ACHN (cell line): ENCODE results near the gene SPATA17.
"Not testable (repeated sequence)": the region's sequence is repeated elsewhere in the genome, so short reads cannot be mapped to it uniquely, and the experiment has no call there.

ENCODE experiments used
- DNase-seq: peaks from one replicate; pipeline ENCODE4 v3.0.0-alpha.2; 2015
- in situ Hi-C: cut with HindIII; loops from 2 replicates; pipeline ENCODE4 v1.10.0; 2017; ENCODE audit warnings: low sequenced_read_pairs, low pct_ligation_motif_present, low pct_unique_long_range_greater_than_20kb

Gene SPATA17

GRCh38 chr1:217668351-217668940 is 37.3 kb downstream of the SPATA17 start:
- no peak for DNase-seq
- in situ Hi-C loops = no loop called here

DNA sequence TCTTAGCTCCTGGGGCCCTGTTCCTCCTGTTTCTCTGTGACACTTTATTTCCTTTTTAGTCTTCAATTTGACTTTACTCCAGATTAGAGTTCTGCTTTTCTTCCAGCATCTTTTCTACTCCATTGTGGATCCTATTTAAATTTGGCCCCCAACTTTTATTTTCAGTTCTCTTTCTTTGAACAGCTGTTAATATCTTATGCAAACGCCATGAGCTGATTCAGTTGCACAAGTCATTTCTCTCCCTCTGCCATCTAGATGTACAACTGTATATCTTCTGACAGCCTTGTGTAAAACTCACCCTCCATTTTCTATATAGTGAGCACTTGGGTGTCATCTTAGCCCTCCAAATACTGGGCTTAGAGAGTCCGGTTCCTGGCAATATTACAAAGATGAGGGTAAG is 42.2 kb downstream of the SPATA17 start:
- no peak for DNase-seq
- in situ Hi-C loops = no loop called here

DNA sequence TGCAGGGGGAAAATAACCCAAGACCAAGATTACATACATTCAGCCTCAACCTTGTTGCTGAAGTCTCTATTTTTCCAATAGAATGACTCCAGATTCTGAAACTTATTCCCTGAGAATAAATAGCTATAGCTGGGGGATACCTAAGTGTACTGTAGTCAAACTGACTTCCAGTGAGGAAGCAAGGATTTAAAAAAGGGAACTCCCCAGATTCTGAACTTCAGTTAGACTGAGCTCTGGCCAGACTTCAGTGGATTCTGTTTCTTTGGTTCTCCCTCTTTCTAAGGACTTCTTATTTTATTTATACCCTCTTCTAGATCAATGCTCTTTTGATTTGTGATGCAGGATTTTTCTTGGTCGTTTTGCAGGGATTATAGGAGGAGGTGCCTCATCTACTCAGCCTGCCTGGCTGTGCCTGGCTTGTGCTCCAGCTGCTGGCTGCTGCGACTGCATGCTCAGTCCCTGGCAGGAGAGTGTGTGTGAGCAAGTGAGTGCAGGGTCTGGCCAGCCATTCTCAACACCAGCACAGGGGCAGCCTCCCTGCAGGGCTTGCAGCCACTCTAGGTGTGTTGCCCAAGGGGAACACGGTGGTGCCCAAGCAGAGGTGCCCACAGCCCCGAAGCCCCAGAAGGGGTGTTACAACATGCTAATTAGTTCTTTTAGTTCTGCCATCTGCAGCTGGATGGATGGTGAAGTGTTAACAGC is 43.0 kb downstream of the SPATA17 start:
- in situ Hi-C loops = no loop called here
- no peak for DNase-seq

GRCh38 chr1:217681806-217682205 is 50.7 kb downstream of the SPATA17 start:
- in situ Hi-C loops = no loop called here
- no peak for DNase-seq

- in situ Hi-C loops = no loop called here
- DNase-seq = no peak
Measured at GRCh38 chr1:217687511-217687910, 56.4 kb downstream of the SPATA17 start.

DNA sequence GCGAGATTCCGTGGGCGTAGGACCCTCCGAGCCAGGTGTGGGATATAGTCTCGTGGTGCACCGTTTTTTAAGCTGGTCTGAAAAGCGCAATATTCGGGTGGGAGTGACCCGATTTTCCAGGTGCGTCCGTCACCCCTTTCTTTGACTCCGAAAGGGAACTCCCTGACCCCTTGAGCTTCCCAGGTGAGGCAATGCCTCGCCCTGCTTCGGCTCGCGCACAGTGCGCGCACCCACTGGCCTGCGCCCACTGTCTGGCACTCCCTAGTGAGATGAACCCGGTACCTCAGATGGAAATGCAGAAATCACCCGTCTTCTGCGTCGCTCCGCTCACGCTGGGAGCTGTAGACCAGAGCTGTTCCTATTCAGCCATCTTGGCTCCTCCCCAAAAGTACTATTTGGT is 65.0 kb downstream of the SPATA17 start:
- DNase-seq, in situ Hi-C loops: not testable (repeated sequence)

DNA sequence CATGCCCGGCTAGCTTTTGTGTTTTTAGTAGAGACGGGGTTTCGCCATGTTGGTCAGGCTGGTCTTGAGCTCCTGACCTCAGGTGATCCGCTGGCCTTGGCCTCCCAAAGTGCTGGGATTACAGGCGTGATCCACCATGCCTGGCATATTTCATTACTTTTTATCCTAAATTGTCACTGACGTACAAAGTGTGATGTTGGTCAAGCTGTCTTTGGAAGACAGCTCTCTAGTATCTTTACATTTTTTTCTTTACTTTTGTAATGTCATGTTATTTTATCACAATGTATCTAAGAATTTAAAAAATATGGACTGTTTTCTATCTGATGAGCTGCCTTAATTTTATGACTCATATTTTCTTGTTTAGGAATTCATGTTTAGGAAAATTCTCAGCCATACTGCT is 72.2 kb downstream of the SPATA17 start:
- in situ Hi-C loops = no loop called here
- DNase-seq = no peak

GRCh38 chr1:217712925-217713597 is 81.9 kb downstream of the SPATA17 start:
- DNase-seq = no peak
- in situ Hi-C loops = no loop called here

DNA sequence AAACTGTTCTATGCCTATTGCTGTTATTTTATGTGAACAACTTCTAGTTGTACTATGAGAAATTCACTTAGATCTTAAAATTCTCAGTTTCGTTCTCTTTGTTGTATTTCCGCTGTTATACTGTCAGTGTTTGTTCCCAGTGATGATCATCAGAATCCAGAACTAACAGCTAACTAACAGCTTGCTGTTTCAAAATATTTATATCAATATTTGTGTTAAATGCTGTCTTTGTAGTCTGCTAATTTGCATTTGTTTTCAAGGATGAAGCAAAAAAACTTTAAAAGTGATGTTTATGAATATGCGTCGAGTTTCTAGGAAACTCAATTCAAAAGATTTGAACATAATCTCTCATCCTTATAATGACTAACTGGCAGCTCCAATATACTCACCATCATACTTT is 84.5 kb downstream of the SPATA17 start:
- in situ Hi-C loops = no loop called here

GRCh38 chr1:217717959-217718358 is 86.8 kb downstream of the SPATA17 start:
- DNase-seq = peak; percentile 40
- in situ Hi-C loops = no loop called here

More for the DNA sequence above, 84.5 kb downstream of the SPATA17 start:
- DNase-seq = no peak

DNA sequence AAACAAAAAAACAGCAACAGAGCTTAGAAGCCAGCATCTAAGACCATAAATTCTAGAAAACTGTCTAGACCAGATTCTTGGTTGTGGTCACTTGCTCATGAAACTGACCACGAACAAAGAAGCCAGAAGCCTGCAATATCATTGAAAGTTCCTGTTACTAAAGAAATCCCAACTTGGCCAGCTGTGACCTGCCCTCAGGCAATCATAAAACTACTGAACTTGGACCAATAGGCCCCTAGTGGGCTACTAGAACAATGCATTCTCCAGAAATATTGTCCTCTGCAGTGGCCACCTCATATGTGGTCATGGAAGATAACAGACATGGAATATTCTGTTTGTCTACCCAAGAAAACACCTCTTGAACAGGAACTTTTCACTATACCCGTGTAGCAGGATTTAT is 87.7 kb downstream of the SPATA17 start:
- DNase-seq = peak; percentile 53
- in situ Hi-C loops = no loop called here

- in situ Hi-C loops = no loop called here
- DNase-seq = no peak
Measured at GRCh38 chr1:217721692-217722091, 90.5 kb downstream of the SPATA17 start.

DNA sequence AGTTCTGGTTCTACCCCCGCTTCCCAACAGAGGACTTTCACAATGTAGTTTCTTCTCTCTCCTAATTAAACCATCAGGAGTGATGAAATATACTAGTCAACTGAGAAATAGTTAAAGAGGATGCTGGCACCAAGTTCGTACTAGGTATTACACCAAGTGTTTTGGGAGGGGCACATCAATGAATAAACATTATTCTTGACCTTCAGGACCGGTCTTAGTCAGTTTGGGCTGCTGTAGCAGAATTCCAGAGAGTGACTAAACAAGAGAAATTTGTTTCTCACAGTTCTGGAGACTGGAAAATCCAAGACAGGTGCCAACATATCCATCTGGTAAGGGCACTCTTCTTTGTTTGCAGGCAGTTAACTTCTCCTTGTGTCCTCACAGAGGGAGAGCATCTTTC is 103.8 kb downstream of the SPATA17 start:
- DNase-seq = no peak

DNA sequence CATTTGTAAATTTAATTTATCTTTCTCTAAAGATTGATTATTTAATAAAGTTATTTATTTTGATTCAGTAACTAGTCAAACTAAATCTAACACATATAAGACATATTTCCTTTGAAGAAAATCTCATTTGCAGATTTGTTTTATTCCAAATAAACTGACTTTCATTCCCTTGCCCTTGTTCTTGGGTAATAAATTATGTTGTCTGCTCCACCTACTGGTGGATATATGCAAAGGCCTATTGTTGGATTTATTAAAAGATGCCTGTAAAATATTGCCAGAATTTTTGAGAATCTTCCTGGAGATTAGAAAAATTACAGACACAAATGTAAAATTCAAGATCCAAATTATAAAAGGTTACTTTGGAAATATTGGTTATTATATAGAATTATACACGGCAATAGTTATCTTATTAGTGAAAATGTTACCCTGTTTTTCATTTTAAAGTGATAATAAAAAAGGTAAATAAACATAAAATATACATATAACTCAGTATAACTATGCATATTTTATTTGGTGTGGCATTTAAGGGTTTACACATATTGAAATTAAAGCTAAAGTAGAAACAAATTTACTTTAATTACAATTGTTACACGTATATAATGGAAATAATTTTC is 116.1 kb downstream of the SPATA17 start:
- in situ Hi-C loops = no loop called here
- DNase-seq = peak; percentile 62

More for the DNA sequence above, 103.8 kb downstream of the SPATA17 start:
- in situ Hi-C loops = no loop called here

- no peak for DNase-seq
- in situ Hi-C loops = no loop called here
Measured at GRCh38 chr1:217769768-217770167, 138.6 kb downstream of the SPATA17 start.

GRCh38 chr1:217770918-217771317 is 139.8 kb downstream of the SPATA17 start:
- in situ Hi-C loops = no loop called here
- no peak for DNase-seq

GRCh38 chr1:217776693-217777092 is 145.5 kb downstream of the SPATA17 start:
- in situ Hi-C loops = no loop called here
- DNase-seq = no peak

GRCh38 chr1:217781056-217781455 is 149.9 kb downstream of the SPATA17 start:
- no peak for DNase-seq

DNA sequence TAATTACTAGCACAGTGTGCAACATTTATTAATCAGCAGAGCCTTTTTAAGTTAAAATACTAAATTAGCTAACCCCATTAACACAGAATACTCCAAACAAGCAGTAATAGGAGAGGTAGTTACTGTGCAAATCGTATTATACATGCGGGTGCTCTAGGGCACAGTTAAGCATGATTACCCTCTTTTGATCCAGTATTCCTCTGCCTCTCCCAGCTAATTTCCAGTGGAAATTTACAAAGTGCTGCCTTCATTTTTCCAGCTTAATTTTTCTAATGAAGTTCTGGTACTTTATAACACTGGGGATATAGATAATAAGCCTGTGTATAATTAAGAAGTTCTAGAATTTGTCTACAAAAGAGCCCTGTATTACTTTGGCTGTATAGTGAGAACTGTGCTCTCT is 159.9 kb downstream of the SPATA17 start:
- no peak for DNase-seq
- in situ Hi-C loops = no loop called here

More at GRCh38 chr1:217781056-217781455, 149.9 kb downstream of the SPATA17 start:
- in situ Hi-C loops = no loop called here
